HG03135 (cell line): Measurements from ENCODE around the gene ZNF536.

Experiments
- ATAC-seq: cut with Tn5 transposase; IDR thresholded peaks from one replicate; pipeline ENCODE4 v1.9.1; 2021; ENCODE audit warnings: mild to moderate bottlenecking, moderate library complexity; ENCODE audit not compliant: unreplicated experiment

ZNF536 gene

DNA sequence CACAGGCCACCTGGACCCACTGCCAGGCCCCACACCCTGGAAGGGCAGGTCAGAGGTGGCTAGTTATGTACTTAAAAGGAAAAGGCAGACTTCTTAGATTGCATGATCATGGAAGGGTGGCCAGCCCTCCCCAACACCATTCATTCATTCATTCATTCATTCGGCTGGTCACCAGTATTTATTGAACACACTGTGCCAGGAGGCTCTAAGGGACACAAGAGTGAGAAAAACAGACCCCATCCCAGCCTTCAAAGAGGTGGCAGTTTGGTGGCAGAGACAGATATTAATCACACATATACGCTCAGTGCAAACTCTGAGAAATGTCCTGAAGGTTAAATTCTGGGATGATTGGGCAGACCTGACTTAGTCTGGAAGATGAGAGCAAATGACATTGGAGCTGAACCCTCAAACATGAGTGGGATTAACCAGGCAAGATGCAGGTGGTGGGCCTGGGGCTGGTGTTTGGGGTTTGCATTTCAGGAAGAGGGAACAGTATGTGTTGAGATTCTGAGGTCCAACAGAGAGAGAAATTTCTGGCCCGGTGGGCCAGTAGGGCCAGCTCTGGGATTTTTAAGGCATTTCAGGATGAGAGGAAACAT is 147.5 kb downstream of the ZNF536 start:
- no peak for ATAC-seq

DNA sequence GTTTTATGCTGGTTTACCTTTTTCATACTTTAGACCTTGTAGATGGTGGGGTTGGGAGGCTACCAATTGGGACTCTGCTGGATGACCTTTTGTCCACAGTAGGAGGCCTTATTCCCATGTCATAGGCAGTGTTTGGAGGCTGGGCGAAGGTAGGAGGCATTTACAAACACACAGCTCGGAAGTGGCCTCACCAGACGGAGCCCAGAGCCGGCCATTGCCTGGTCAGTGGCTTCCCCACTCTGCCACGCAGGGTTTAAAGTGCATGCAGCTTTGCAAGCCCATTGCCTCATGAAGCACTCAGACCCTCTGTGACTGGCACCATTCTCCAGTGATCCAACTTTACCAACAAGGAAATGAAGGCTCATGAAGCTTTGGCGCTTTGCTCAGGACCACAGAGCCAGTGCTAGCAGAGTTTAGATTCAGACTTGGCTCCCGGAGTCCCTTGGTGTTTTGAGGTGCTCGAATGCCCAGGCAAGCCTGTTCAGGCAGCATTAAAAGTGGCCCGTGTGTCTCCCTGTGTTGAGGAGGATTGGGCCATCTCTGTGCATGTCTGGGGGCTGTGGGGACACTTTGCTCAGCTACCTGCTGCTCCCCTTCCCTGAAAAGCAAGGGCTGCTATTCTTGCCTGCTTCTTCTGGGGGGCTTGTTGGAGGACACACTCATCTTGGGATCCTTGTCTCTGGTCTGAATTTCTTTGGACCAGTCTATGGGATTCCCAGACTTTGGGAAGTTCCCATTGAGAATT is 148.7 kb downstream of the ZNF536 start:
- no peak for ATAC-seq

DNA sequence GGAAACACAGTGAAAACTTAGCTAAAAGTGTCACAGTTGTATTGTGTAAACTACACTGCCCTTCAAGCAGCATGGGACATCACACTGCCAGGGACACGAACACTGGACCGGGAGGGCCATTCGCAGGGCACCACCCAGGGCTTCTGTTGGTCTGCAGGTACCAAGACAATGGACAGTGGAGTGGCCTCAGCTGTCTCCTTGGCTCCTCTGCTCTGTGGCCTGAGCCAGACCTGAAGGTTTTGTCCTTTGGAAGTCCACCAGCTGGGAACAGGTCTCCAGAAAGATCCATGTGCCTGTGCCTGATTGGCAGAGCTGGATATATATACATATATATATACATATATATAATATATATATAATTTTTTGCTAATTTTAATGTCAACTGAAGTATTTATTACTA is 149.8 kb downstream of the ZNF536 start:
- ATAC-seq: no peak

DNA sequence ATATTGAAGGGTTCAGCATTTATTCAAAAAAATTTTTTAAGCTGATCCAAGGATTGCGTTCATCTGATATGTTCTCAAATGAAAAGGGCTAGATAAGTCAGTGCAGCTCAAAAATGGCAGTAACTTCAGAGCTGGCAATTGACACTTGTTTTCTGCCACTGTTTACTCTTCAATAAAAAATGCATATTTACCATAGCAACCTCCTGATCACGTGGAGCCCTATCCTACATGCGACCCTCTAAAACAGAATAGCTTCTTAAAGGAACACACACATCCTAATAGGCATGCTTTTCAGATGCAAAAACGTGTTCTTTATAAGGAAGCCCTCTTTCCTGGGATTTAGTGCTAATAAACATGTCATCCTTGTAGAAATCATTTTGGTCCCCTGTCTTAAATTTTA is 150.2 kb downstream of the ZNF536 start:
- ATAC-seq: no peak

DNA sequence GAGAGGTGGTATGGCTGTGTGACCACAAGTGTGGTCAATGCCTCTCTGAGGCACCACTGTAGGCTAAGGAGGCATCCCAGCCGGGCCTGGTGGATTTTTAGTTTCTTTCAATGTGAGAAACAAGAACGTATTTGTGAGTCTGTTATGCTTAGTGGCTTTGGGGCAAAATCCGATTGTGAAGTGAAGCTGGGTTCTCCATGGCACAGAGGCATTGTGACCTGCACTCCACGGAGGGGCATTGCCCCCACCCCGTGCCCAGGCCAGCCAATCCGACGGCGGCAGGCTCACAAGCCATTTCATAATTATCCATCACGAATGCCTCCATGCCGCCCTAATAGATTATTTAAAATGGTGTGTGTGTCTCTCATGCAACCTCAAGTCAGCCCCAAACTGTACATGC is 151.6 kb downstream of the ZNF536 start:
- no peak for ATAC-seq

DNA sequence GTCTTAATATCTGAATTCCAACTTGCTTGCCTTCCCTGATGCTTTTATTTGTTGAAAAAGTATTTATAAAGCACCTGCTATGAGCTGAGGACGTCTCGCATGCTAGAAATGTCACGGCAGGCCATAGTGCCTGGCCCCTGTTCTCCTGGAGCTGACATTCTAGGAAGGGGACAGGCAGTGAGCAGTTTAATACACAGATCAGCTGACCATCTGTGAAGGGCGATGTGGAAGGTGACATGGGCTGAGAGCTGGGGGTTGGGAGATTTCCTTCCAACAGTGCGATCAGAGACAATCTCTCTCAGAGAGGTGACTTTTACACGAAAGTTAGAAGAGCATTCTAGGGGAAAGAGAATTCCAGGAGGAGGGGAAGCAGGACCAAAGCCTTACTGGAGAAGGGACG is 153.2 kb downstream of the ZNF536 start:
- no peak for ATAC-seq

DNA sequence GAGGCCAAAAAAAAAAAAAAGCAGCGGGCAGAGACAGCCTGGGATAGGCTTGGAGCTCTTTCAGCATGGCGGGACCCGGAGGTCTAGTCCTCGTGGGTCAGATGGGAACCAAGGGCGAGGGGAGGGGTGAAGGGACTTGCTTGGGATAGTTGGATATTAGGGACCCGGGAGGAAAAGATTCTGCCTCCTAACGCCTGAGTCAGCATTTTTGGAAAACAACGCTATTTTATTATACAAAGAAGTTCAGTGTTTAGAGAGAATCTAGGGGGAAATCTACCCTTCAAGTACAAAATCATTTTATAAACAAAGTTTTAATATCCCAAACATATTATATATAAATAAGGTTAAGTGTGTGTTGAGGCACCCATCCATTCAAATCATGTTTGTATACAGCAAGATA is 156.7 kb downstream of the ZNF536 start:
- no peak for ATAC-seq

DNA sequence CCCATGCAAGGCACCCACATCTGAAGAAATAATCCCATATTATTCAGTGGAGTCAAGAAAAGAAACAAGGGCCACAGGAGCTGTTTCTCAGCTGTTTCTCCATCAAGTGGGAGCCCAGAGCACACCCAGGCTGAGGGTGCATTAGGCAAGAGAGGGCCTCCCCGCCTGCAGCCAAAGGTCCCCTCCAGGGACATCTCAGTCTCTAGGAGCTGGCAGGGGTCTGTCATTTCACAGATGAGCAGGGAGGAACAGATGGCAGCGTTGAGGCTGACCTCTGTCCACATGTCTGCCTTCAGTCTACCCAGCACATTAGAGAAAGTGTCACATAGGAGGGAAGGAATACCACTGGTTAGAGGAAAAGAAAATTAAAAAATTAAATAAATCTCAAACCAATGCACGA is 157.7 kb downstream of the ZNF536 start:
- no peak for ATAC-seq

DNA sequence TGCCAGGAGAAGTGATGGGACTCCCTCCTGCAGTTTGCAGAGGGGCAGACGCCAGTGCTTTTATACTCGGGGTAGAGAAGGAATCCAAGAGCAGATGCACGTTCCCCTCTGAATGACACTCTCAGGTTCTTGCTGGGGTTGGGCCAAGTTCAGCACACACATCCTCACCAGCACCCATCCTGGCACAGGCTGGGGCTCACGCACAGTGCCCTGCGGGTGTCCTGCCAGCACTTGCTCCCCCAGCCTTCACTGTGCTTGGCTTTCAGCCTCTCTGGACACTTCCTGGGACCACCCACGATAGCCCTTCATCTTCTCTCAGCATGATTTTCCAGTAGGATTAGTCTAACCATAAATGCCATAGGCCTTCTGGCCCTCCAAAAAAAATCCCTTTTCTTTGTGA is 158.6 kb downstream of the ZNF536 start:
- ATAC-seq: no peak

DNA sequence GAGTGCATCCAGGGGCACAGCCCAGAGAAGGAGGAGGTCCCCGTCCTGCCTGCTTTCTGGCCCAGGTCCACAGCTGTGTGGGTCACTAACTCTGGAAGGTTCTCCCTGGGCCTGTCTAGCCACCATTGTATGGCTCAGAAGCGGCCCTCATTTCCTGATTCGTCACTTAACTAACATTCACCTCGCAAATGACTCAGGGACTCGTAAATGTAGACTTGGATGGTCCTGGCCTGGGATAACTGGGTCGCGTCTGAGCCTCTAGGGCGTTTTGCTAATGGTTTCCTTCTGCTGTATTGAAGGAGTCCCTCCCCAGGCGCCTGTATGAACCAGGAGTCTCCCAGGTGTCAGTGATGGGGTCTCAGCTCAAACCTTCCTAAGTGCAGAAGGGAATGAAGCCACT is 162.8 kb downstream of the ZNF536 start:
- ATAC-seq: no peak

DNA sequence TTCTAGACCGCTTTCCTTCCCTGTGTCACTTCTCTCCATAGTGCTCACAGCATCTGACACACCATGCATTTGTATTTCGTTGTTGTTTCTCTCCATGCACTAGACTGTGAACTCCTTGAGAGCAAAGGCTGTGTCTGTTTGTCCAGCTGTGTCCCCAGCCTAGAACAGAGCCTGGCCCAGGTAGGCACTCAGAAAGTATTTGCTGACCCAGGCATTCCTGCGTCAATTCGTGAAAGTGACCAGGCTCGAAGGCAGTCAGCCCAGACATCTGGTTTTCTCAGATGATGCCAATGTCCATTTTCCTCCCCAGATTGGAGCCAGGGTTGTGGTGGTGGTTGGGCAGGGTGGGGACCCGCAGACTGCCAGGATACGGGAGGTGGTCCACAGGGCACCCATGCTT is 164.8 kb downstream of the ZNF536 start:
- ATAC-seq: no peak

DNA sequence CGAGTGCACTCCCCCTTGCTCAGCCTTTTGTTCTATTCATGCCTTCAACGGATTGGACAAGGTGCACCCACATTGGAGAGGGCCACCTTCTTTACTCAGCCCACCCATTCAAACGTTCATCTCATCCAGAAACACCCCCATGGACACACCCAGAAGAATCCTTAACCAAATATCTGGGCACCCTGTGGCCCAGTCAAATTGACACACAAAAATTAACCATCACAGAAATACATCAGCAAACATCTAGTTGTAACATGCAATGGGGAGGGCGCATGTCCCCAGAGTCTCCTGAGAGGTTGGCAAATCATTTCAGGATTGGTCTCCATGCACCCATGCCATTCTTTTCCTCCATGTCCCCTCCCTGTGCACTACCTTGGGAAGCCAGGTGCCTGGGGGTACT is 167.1 kb downstream of the ZNF536 start:
- ATAC-seq: no peak

DNA sequence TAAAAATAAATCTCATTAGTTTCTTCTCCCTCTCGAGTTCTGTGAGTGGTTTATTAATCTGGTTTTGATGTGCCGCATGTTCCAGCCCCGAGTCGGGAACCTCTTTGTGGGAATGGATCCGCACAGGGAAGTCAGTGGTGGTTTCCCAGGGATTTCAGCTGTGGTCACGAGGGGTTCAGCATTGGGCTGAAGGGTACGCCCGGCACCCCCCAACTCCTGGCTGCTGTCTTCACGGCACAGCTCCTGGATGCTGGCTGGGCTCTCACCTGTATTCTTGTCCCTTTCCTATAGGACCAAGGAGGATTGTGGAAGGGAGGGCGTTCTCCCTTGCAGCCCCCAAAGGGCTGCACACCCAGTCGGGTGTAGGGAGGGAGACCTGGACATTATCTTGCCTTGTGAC is 167.8 kb downstream of the ZNF536 start:
- no peak for ATAC-seq

DNA sequence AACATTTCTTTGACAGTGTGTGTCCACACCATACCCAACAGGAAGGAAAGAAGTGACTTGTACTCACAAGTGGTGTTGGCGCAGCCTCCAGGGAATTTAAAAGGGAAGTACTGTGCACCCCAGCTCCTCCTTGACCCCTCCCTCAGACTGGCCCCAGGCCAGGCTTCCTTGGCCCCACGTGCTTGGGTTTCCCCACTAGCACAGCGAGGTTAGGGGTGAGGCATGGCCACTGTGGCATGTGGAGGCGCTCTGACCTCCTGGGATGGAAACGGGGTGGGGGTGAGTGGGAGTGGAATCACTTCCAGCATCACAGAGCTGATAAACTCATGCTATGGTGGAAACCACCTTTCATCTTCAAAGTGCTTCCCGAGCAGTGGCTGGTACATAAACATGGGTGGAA is 168.6 kb downstream of the ZNF536 start:
- ATAC-seq: no peak

DNA sequence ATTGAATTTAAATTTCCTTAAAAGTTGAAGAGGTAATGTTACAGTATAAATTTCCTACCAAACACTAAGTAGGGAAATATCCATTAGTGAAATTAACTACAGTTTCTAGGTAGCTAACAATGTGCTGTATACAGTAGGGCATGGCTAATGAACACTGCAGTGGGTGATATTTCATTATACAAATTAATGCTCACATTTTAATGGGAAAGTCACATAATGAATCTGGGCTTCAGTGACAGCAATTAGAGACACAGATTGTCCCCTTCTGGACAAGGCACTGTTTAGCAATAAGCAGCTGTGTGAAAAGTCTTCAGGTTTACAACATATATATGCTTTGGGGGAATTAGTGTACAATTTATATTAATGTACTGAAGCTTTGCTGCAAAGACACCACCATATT is 169.4 kb downstream of the ZNF536 start:
- ATAC-seq: no peak

DNA sequence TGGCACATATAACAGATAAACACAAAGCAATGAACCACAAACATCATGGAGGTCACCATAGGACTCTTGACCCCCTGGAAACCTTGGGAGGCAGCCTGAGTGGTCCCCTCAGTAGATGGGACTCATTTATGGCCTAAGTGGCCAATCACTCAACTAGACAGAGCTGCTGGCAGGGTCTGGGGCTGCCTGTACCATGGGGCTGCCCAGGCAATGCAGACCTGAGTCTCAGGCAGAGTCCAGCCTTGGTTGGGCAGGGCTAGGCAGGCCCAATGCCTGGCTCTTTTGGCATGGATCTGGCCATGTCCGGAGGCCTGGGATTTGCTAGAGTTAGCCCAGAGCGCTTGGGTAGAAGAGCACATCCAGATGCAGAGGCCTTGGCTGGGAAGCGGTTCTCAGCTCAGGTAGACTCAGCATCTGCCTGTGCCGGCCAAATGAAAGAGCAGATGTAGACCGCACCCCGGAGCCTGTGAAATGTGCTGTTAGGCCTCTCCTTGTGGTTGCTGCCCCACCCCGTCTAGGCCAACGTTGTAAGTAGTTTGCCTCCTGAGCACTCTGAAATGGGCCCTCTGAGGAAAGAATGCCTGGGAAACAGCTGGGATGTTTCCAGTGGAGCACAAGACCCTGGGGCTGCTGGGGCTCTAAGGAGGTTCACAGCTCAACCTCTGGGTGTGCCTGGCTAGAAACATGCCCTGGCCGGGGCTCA is 171.2 kb downstream of the ZNF536 start:
- no peak for ATAC-seq

DNA sequence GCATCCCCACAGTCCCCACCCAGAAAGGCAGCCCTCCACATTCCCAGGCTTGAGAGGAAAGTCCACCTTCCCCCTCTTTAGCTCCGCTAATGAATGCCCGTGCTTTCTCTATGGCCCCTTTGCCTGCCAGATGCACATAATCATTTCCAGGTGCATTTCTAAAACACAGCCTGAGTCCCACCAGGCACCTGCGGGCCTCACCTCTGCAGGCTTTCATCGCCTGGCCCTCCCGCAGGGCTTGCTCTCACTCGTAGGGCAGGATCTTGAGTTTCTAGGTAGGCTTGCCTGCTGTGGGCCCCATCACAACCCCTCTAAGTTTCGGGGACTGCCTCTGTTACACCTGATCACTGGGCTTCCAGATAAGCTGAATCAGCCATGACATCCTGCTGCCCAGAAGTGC is 173.6 kb downstream of the ZNF536 start:
- ATAC-seq: no peak

DNA sequence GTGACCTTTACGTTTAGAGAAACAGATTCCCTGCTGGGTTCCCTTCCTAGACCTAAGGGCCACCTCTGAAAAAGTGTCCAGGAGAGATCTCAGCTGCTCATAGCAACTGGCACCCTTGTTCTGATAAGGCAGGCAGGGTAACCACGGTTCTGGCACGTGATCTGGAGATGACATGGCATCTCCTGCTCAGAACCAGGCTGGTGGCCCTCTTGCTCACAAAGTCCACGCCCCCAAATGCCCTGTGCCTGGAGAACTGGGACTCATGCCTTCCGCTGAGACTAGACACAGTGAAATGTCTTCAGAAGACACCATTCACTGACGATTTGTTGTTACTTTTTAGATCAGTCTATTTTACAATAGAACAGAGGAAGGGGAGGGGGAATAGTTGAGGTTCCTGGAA is 174.1 kb downstream of the ZNF536 start:
- ATAC-seq: no peak

DNA sequence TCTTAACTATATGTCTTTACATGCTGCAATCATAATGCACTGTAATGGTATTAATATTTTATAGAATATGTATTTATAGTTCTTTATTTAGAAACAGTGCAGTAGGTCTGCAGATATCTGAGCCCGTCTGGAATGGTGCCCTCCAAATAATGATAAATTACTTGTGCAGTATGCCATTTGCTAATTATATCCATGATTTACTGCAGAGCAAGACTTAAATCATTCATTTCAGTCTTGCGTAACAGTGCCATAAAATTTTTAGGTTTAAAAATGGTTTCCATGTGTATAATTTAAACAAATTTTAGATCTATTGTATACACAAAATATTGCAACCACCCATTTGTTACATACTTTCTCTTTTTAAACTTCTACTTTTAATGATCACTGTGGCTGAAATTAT is 175.1 kb downstream of the ZNF536 start:
- ATAC-seq: no peak

DNA sequence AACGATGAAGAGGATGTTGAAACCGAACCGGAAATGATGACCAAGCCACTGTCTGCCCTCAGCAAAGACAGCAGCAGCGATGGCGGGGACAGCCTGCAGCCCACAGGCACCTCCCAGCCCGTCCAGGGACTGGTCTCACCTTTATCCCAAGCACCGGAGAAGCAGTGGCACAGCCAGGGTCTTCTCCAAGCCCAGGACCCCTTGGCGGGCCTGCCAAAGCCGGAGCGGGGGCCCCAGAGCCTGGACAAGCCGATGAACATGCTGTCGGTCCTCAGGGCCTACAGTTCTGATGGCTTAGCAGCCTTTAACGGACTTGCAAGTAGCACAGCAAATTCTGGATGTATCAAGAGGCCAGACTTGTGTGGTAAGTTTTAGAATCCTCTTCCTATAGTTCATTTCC is 177.0 kb downstream of the ZNF536 start:
- no peak for ATAC-seq

DNA sequence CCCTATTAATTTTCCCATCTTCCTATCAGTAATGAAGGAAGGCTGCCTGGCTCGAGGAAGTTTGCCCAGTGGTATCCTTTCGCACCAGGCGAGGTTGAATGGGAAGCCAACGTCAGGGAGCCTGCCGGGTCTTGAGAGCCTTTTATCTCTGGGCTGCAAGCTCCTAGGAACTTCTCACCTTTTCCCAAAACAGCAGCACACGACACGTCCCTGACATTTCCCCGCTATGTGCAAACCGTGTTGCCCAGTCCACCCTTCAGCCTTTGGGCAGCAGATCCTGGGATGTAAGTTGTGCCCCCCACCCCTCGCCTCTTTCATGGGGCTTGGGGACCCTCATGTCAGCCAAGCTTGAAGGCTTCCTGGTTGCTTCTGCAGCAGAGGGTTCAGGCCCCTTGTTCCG is 179.1 kb downstream of the ZNF536 start:
- no peak for ATAC-seq

DNA sequence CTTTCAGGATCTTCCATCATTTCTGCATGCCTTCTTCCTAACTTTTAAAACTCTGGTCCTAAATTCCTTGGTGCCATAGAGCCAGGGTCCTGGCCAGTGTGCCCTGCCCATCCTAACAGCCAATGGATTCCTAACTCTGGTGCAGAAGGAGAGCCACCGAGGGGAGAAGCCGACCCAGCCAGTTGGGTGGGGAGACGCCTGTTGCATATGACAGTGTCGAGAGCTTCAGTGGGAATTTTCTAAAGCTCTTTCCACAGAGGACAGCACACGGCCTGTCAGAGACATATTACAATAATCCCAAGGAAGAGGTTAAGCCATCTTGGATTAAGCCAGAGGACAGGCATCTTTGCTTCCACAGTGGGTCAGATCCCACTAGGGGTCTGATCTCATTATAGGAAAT is 180.4 kb downstream of the ZNF536 start:
- ATAC-seq: no peak
